ENCODE data around the gene PRRG3.

The PRRG3 gene

DNA sequence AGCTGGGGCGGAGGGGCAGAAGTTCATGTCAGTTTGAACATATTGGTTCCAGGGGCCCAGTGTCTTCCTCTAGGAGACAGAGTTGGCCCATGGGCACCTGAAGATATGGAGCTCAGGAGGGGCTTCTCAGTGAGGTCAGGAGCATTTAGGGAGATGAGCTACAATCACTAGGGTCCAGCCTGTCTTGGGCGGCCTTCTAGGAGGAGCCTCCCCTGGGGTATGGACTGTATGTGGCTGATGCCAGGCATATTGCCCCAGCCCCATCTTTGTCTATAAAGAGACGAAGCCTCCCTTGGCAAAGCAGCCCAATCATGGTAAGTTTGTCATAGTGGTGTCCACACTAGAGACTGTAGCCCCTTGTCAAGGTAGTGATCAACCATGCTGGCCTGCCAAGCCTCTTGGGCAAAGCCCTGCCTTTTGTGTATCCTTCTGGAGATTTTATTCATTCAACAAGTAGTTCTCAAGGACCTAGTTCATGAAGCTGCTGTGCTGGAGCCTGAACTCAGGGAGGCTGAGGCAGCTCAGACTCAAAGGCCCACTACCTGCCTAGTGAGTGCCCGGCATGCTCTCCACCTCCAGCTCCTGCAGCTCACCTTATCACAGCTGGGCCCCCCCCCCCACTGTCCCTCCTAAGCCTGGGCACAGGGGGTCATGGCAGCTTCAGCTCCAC is 33.9 kb downstream of the PRRG3 start:
- H3K9me3 ChIP-seq (ENCODE audit: control insufficient read depth, low read length): no peaks in the 10 kb centered on the region
- H3K9ac ChIP-seq (ENCODE audit: low read length): no peak overlapping the region

DNA sequence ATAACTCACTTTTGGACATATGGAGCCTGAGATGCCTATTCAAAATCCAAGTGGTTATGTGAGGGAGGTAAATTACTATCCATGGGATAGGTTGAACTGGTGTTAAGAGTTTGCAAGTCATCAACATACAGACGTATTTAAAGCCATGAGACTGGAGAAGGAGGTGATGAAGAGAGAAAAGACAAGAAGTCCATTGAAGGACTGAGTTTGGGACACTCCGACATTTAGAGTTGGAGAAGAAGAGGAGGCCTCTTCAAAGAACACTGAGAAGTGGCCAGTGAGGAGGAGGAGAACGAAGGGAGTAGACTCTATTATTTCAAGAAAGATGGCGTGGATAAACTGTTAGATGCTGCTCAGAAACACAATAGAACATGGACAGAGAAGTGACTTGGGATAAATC is 39.2 kb downstream of the PRRG3 start, which contains the start of gene CNGA2:
Gene CNGA2 (plus strand): TSS at position 301 of the 400 bp plus-strand sequence. CDS start 3,738 bp downstream, outside the sequence.
- H3K9ac ChIP-seq (ENCODE audit: low read length): no peak within 1 kb of the TSS
- H3K27me3 ChIP-seq (ENCODE audit: control insufficient read depth, insufficient read depth, low read length): no peaks in the 10 kb centered on the region
- H3K9me3 ChIP-seq (ENCODE audit: control insufficient read depth, low read length): no peaks in the 10 kb centered on the region
- no peaks in the 10 kb centered on the region for H3K4me1 ChIP-seq (ENCODE audit: control insufficient read depth, insufficient read depth, low read length)
- no peak within 1 kb of the TSS for H3K4me3 ChIP-seq (ENCODE audit: low read length)
- no peaks in the 10 kb centered on the region for H3K36me3 ChIP-seq (ENCODE audit: control insufficient read depth, insufficient read depth, low read length)

More for the DNA sequence above, 33.9 kb downstream of the PRRG3 start:
- H3K36me3 ChIP-seq (ENCODE audit: control insufficient read depth, insufficient read depth, low read length): no peaks in the 10 kb centered on the region
- H3K4me1 ChIP-seq (ENCODE audit: control insufficient read depth, insufficient read depth, low read length): no peaks in the 10 kb centered on the region
- H3K4me3 ChIP-seq (ENCODE audit: low read length): no peak overlapping the region
- no peaks in the 10 kb centered on the region for H3K27me3 ChIP-seq (ENCODE audit: control insufficient read depth, insufficient read depth, low read length)

DNA sequence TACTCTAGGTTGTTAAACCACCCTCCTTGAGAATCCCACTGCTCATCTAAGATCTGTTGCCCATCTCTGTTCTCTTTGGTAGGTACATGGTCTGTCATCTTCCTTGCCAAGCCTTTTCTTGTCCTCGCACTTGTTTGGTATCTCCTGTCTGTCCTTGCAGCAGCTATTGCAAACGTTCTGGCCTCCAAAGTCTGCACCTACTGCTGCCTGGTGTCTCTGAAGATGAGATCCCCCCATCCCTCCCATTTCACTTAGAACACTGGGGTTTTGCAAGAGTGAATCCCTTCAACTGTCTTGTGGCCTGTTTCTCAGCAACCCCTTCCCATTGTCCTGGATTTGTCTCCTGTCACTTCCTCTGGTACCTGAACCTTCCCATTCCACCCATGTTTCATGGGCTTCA is 40.0 kb downstream of the PRRG3 start:
- Histone ChIP-seq H3K4me1 (ENCODE audit: control insufficient read depth, insufficient read depth, low read length) (no peaks in the 10 kb centered on the region), H3K4me3 (ENCODE audit: low read length) (no peak overlapping the region), H3K9me3 (ENCODE audit: control insufficient read depth, low read length) (no peaks in the 10 kb centered on the region), H3K27me3 (ENCODE audit: control insufficient read depth, insufficient read depth, low read length) (no peaks in the 10 kb centered on the region), H3K9ac (ENCODE audit: low read length) (no peak overlapping the region), H3K36me3 (ENCODE audit: control insufficient read depth, insufficient read depth, low read length) (no peaks in the 10 kb centered on the region)

DNA sequence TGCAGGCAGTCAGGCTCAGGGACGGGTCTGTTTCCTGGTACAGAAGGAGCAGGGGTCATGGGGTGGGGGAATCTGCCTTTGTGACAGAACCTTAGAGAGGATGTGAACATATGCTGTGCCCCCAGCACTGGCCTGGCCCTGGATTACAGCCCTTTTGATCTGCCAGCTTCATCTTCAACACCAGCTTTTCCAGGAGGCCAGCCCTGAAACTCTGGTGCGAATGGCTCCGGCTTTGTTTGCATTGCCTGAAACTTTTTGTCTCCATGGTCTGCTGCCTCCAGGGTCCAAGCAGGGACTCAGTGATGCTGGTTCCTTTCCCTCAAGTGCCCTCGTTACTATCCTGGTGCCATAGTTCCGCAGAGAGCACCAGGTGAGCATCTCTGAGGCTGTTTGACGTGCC is 41.4 kb downstream of the PRRG3 start:
- Histone ChIP-seq H3K9me3 (ENCODE audit: control insufficient read depth, low read length) (no peaks in the 10 kb centered on the region), H3K4me3 (ENCODE audit: low read length) (no peak overlapping the region), H3K9ac (ENCODE audit: low read length) (no peak overlapping the region), H3K27me3 (ENCODE audit: control insufficient read depth, insufficient read depth, low read length) (no peaks in the 10 kb centered on the region), H3K36me3 (ENCODE audit: control insufficient read depth, insufficient read depth, low read length) (no peaks in the 10 kb centered on the region), H3K4me1 (ENCODE audit: control insufficient read depth, insufficient read depth, low read length) (no peaks in the 10 kb centered on the region)

DNA sequence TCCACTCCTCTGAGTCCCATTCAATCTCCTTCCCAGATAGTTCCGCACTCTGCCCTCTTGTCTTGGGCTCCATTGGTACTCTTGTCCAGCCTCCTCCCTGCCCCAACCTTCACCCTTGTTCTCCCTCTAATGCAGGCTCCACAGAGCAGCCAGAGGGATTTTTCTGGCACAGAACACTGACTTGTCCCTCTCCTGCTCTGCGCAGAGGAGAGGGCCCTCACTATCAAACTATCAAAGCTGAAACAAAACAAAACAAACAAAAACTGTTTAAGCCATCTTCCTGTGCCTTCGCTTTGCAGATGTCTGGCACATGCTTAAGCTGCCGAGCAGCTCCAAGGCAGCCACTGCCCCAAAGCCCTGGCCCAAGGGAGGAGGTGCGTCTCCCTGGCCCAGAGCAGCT is 42.2 kb downstream of the PRRG3 start:
- Histone ChIP-seq H3K9me3 (ENCODE audit: control insufficient read depth, low read length) (no peaks in the 10 kb centered on the region), H3K36me3 (ENCODE audit: control insufficient read depth, insufficient read depth, low read length) (no peaks in the 10 kb centered on the region), H3K4me3 (ENCODE audit: low read length) (no peak overlapping the region), H3K27me3 (ENCODE audit: control insufficient read depth, insufficient read depth, low read length) (no peaks in the 10 kb centered on the region), H3K4me1 (ENCODE audit: control insufficient read depth, insufficient read depth, low read length) (no peaks in the 10 kb centered on the region), H3K9ac (ENCODE audit: low read length) (no peak overlapping the region)

DNA sequence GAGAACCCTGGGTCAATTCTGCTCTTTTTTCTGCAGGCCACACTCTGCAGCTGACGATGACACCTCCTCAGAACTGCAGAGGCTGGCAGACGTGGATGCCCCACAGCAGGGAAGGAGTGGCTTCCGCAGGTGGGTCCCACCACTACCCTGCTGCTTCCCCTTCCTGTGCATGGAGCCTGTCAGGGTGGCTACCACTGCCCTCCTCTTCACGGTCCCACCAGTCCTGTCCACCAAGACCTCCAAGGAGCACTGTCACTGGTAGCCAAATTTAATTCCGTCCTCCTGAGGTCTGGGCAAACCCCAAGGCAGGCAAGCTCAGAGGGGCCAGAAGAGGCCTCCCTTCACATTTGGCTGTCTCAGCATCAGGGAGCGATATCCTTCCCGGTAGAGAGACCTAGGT is 43.5 kb downstream of the PRRG3 start:
- no peaks in the 10 kb centered on the region for H3K4me1 ChIP-seq (ENCODE audit: control insufficient read depth, insufficient read depth, low read length)
- H3K9ac ChIP-seq (ENCODE audit: low read length): no peak overlapping the region
- no peaks in the 10 kb centered on the region for H3K36me3 ChIP-seq (ENCODE audit: control insufficient read depth, insufficient read depth, low read length)
- H3K27me3 ChIP-seq (ENCODE audit: control insufficient read depth, insufficient read depth, low read length): no peaks in the 10 kb centered on the region
- H3K4me3 ChIP-seq (ENCODE audit: low read length): no peak overlapping the region
- no peaks in the 10 kb centered on the region for H3K9me3 ChIP-seq (ENCODE audit: control insufficient read depth, low read length)

DNA sequence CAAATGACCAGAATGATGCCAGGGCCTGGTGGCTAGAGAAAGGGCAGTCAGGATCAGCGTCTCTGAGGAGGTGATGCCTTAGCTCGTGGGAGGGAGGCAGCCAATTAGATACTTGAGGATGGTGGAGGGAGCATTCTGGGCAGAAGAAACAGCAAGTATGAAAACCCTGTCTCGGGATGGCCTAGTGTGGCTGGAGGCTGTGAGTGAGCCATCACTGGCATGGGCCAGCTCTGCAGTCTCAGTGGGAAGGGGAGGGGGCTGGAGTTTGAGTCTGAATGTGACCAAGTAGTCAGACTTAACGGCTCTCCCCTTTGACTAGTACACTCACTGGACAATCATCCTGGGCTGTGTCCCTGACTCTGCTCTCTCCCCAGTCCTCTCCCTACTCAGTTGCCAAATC is 46.3 kb downstream of the PRRG3 start:
- Histone ChIP-seq H3K9me3 (ENCODE audit: control insufficient read depth, low read length) (no peaks in the 10 kb centered on the region), H3K4me1 (ENCODE audit: control insufficient read depth, insufficient read depth, low read length) (no peaks in the 10 kb centered on the region), H3K9ac (ENCODE audit: low read length) (no peak overlapping the region), H3K4me3 (ENCODE audit: low read length) (no peak overlapping the region), H3K36me3 (ENCODE audit: control insufficient read depth, insufficient read depth, low read length) (no peaks in the 10 kb centered on the region), H3K27me3 (ENCODE audit: control insufficient read depth, insufficient read depth, low read length) (no peaks in the 10 kb centered on the region)

DNA sequence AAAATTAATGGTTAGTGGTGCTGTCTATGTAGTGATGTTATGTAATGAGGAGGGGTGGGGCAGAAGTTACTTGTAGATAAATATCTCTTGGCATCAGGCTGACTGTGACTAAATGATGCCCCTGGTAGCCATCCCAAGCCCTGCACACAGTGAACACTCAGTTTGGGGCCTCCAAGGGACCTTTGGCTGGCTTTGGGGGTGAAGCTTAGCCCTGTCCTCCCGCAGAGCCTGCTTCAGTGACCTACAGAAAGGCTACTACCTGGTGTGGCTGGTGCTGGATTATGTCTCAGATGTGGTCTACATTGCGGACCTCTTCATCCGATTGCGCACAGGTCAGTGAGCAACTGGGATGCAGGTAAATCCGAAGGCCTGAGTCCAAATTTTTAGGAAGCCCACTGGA is 47.1 kb downstream of the PRRG3 start:
- H3K36me3 ChIP-seq (ENCODE audit: control insufficient read depth, insufficient read depth, low read length): no peaks in the 10 kb centered on the region
- no peaks in the 10 kb centered on the region for H3K27me3 ChIP-seq (ENCODE audit: control insufficient read depth, insufficient read depth, low read length)
- no peak overlapping the region for H3K4me3 ChIP-seq (ENCODE audit: low read length)
- H3K9me3 ChIP-seq (ENCODE audit: control insufficient read depth, low read length): no peaks in the 10 kb centered on the region
- no peaks in the 10 kb centered on the region for H3K4me1 ChIP-seq (ENCODE audit: control insufficient read depth, insufficient read depth, low read length)
- H3K9ac ChIP-seq (ENCODE audit: low read length): no peak overlapping the region

DNA sequence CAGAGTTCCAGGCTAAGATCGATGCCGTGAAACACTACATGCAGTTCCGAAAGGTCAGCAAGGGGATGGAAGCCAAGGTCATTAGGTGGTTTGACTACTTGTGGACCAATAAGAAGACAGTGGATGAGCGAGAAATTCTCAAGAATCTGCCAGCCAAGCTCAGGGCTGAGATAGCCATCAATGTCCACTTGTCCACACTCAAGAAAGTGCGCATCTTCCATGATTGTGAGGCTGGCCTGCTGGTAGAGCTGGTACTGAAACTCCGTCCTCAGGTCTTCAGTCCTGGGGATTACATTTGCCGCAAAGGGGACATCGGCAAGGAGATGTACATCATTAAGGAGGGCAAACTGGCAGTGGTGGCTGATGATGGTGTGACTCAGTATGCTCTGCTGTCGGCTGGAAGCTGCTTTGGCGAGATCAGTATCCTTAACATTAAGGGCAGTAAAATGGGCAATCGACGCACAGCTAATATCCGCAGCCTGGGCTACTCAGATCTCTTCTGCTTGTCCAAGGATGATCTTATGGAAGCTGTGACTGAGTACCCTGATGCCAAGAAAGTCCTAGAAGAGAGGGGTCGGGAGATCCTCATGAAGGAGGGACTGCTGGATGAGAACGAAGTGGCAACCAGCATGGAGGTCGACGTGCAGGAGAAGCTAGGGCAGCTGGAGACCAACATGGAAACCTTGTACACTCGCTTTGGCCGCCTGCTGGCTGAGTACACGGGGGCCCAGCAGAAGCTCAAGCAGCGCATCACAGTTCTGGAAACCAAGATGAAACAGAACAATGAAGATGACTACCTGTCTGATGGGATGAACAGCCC is 48.6 kb downstream of the PRRG3 start:
- H3K36me3 ChIP-seq (ENCODE audit: control insufficient read depth, insufficient read depth, low read length): no peaks in the 10 kb centered on the region
- H3K4me1 ChIP-seq (ENCODE audit: control insufficient read depth, insufficient read depth, low read length): no peaks in the 10 kb centered on the region
- no peaks in the 10 kb centered on the region for H3K9me3 ChIP-seq (ENCODE audit: control insufficient read depth, low read length)
- H3K27me3 ChIP-seq (ENCODE audit: control insufficient read depth, insufficient read depth, low read length): no peaks in the 10 kb centered on the region
- H3K9ac ChIP-seq (ENCODE audit: low read length): no peak overlapping the region
- H3K4me3 ChIP-seq (ENCODE audit: low read length): no peak overlapping the region

DNA sequence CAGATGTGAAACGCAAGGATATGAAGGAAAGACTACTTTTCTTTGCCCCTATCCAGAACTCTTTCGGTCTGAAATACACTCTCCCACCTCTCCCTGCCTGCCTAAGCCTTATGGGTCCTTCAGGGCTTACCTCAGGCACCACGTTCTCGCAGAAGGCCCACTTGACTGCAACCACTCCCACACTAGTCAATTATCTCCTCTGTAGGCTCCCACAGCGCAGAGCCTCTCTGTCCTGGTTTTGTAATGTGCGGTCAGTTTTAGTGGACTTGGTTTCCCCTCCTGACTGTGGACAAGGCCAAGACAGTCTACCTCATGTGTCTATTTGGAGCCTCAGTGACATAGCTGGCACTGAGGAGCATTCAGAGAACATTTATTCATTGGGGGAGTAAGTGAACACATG is 50.4 kb downstream of the PRRG3 start:
- Histone ChIP-seq H3K4me1 (ENCODE audit: control insufficient read depth, insufficient read depth, low read length) (no peaks in the 10 kb centered on the region), H3K9me3 (ENCODE audit: control insufficient read depth, low read length) (no peaks in the 10 kb centered on the region)

DNA sequence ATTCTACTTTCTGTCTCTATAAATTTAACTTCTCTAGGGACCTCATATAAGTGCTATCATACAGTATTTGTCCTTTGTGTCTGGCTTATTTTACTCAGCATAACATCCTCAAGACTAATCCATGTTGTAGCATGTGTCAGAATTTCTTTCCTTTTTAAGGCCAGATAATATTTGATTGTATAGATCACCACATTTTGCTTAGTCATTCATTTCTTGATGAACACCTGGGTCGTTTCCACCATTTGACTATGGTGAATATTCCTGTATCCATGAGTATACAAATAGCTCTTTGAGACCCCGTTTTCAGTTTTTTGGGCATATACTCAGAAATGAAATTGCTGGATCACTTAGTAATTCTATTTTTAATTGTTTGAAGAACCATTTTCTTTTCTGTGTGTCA is 51.2 kb downstream of the PRRG3 start:
- Histone ChIP-seq H3K36me3 (ENCODE audit: control insufficient read depth, insufficient read depth, low read length) (no peaks in the 10 kb centered on the region), H3K9ac (ENCODE audit: low read length) (no peak overlapping the region), H3K27me3 (ENCODE audit: control insufficient read depth, insufficient read depth, low read length) (no peaks in the 10 kb centered on the region)

More for the DNA sequence above, 50.4 kb downstream of the PRRG3 start:
- Histone ChIP-seq H3K36me3 (ENCODE audit: control insufficient read depth, insufficient read depth, low read length) (no peaks in the 10 kb centered on the region), H3K9ac (ENCODE audit: low read length) (no peak overlapping the region), H3K4me3 (ENCODE audit: low read length) (no peak overlapping the region), H3K27me3 (ENCODE audit: control insufficient read depth, insufficient read depth, low read length) (no peaks in the 10 kb centered on the region)

DNA sequence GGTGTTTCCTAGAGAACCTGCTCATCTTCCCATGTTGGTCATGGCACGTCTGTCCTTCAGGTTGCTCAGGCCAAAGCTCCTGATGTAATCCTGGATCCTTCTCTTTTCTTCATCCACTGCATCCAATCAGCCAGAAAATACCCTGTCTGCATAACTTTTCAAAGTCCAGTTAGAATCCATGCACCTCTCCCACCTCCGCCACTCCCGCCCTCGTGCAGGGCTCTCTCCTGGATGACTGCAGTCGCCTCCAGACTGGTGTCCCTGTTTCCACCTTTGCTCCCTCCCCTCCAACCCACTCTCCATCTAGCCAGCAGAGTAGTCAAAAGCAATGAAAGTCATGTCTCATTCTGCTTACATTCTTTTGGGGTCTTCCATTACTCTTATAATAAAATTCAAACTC is 55.3 kb downstream of the PRRG3 start:
- no peak overlapping the region for H3K4me3 ChIP-seq (ENCODE audit: low read length)
- no peaks in the 10 kb centered on the region for H3K36me3 ChIP-seq (ENCODE audit: control insufficient read depth, insufficient read depth, low read length)
- no peaks in the 10 kb centered on the region for H3K27me3 ChIP-seq (ENCODE audit: control insufficient read depth, insufficient read depth, low read length)
- no peak overlapping the region for H3K9ac ChIP-seq (ENCODE audit: low read length)
- no peaks in the 10 kb centered on the region for H3K4me1 ChIP-seq (ENCODE audit: control insufficient read depth, insufficient read depth, low read length)
- H3K9me3 ChIP-seq (ENCODE audit: control insufficient read depth, low read length): no peaks in the 10 kb centered on the region

More for the DNA sequence above, 51.2 kb downstream of the PRRG3 start:
- Histone ChIP-seq H3K9me3 (ENCODE audit: control insufficient read depth, low read length) (no peaks in the 10 kb centered on the region), H3K4me1 (ENCODE audit: control insufficient read depth, insufficient read depth, low read length) (no peaks in the 10 kb centered on the region), H3K4me3 (ENCODE audit: low read length) (no peak overlapping the region)

Measured in mucosa of stomach (tissue), 1 donor.